Thoracic aorta (tissue), 2 donors: ENCODE measurements around the gene ANKRD29. TPM values are rescaled to one million over a fixed set of nuclear protein-coding genes. Genes with fewer than 3 reads are reported as not detected.
"Not testable (repeated sequence)": the region's sequence is repeated elsewhere in the genome, so short reads cannot be mapped to it uniquely, and the experiment has no call there.

ENCODE experiments used
- ATAC-seq: fragments of 150-250 bp; one replicate; pipeline ENCODE4 v1.8.0; 2017; ENCODE audit warnings: low read depth; ENCODE audit not compliant: insufficient number of reproducible peaks, low FRiP score
- DNase-seq: peaks from one replicate; pipeline ENCODE4 v3.0.0-alpha.2; 2020; ENCODE audit warnings: low spot score
- H3K27ac ChIP-seq, 2 donors: fragments of 200-600 bp; sonication (generic); 1 replicate in 1 of 2; 2 replicates in 1 of 2; pipeline ENCODE4 v1.5.1; 2016; ENCODE audit warnings: mild to moderate bottlenecking in 2 of 2, moderate library complexity in 2 of 2
- H3K27me3 ChIP-seq: fragments of 200-600 bp; sonication (generic); replicated peaks from 2 replicates; pipeline ENCODE4 v1.6.0; 2016; ENCODE audit warnings: mild to moderate bottlenecking; ENCODE audit not compliant: insufficient read depth
- H3K36me3 ChIP-seq: fragments of 200-600 bp; sonication (generic); one replicate; pipeline ENCODE4 v1.5.1; 2016
- H3K4me1 ChIP-seq, 2 donors: fragments of 200-600 bp; sonication (generic); 1 replicate in 1 of 2; 2 replicates in 1 of 2; pipeline versions ENCODE4 v1.5.1 to v1.6.0; 2016; ENCODE audit warnings: low read depth in 2 of 2, mild to moderate bottlenecking in 1 of 2; ENCODE audit not compliant: control insufficient read depth in 1 of 2
- H3K4me3 ChIP-seq: fragments of 200-600 bp; sonication (generic); 2 replicates; pipeline ENCODE4 v1.5.1; 2016; ENCODE audit warnings: mild to moderate bottlenecking
- H3K9me3 ChIP-seq: fragments of 200-600 bp; sonication (generic); 2 replicates; pipeline ENCODE4 v1.5.1; 2016
- CTCF ChIP-seq: fragments of 200-600 bp; sonication (generic); IDR thresholded peaks from one replicate; pipeline ENCODE4 v1.5.1; 2019; ENCODE audit warnings: antibody characterized with exemption
- total RNA-seq, 2 donors: library from RNA; depleted of rRNA; stranded (reverse); fragments of >200 nt; gene quantifications; one replicate each; pipeline versions ENCODE4 v1.1.0 to v1.2.3, GENCODE V29; 2016

Gene ANKRD29
- total RNA-seq, 2 donors from 2014 or later = 5.6 to 15.7 TPM

- Histone ChIP-seq H3K4me1 (peaks cover 4% of the 10 kb centered on the region in 2 donors), H3K27ac (no peak overlapping the region), H3K9me3 (no peaks in the 10 kb centered on the region), H3K4me3 (no peak overlapping the region), H3K36me3 (no peaks in the 10 kb centered on the region), H3K27me3 (no peaks in the 10 kb centered on the region)
- ATAC-seq (no peak), DNase-seq (no peak)
- no peak for TF ChIP-seq CTCF
These were observed 47.8 kb downstream of the ANKRD29 start for GRCh38 chr18:23614891-23615290.

GRCh38 chr18:23614413-23614812 lies 48.3 kb downstream of the ANKRD29 start:
- Histone ChIP-seq H3K27me3 (no peaks in the 10 kb centered on the region), H3K36me3 (no peaks in the 10 kb centered on the region), H3K27ac (no peak overlapping the region), H3K9me3 (no peaks in the 10 kb centered on the region), H3K4me1 (peaks cover 1 to 4% of the 10 kb centered on the region in 2 donors), H3K4me3 (no peak overlapping the region)
- no peak for ATAC-seq
- DNase-seq = no peak
- no peak for TF ChIP-seq CTCF

GRCh38 chr18:23613091-23613475 lies 49.6 kb downstream of the ANKRD29 start:
- not testable (repeated sequence) for DNase-seq, H3K27me3 ChIP-seq, H3K36me3 ChIP-seq, H3K4me3 ChIP-seq, H3K9me3 ChIP-seq, H3K4me1 ChIP-seq, H3K27ac ChIP-seq, ATAC-seq

- H3K27ac ChIP-seq = no peak overlapping the region
- no peak for TF ChIP-seq CTCF
- no peak overlapping the region for H3K4me3 ChIP-seq
- H3K36me3 ChIP-seq = no peaks in the 10 kb centered on the region
- H3K27me3 ChIP-seq = no peaks in the 10 kb centered on the region
- no peak for ATAC-seq
- no peaks in the 10 kb centered on the region for H3K9me3 ChIP-seq
- DNase-seq = no peak
- H3K4me1 ChIP-seq = no peaks in the 10 kb centered on the region
These were observed 50.1 kb downstream of the ANKRD29 start for GRCh38 chr18:23612434-23613090.

GRCh38 chr18:23609390-23610023 lies 53.2 kb downstream of the ANKRD29 start:
- Histone ChIP-seq H3K9me3 (no peaks in the 10 kb centered on the region), H3K4me3 (no peak overlapping the region), H3K4me1 (no peaks in the 10 kb centered on the region), H3K36me3 (no peaks in the 10 kb centered on the region), H3K27ac (no peak overlapping the region), H3K27me3 (no peaks in the 10 kb centered on the region)
- DNase-seq (no peak), ATAC-seq (no peak)
- TF ChIP-seq CTCF = no peak
